Memory B cell (primary cell): ENCODE data around the gene DSCAM.

Experiments used
- ATAC-seq: fragments of 150-1000 bp; cut with Tn5 transposase; 2 replicates; pipeline ENCODE4 v1.10.0; 2021; ENCODE audit warnings: low read depth, mild to moderate bottlenecking, moderate library complexity
- DNase-seq, 2 donors: peaks; one replicate each; pipeline ENCODE4 v3.0.0; 2022; ENCODE audit warnings: low spot score in 2 of 2
- H3K27ac Mint-ChIP-seq: one replicate; pipeline ENCODE4 v1.8.0; 2022; ENCODE audit warnings: mild to moderate bottlenecking, moderate library complexity, mixed read lengths
- H3K27me3 Mint-ChIP-seq: one replicate; pipeline ENCODE4 v1.8.0; 2022; ENCODE audit warnings: mixed read lengths
- H3K36me3 Mint-ChIP-seq: one replicate; pipeline ENCODE4 v1.8.0; 2022; ENCODE audit warnings: mild to moderate bottlenecking, mixed read lengths
- H3K4me1 Mint-ChIP-seq: one replicate; pipeline ENCODE4 v1.8.0; 2022; ENCODE audit warnings: mixed read lengths
- H3K4me3 Mint-ChIP-seq: one replicate; pipeline ENCODE4 v1.8.0; 2022; ENCODE audit warnings: mild to moderate bottlenecking, moderate library complexity, mixed read lengths
- H3K9me3 Mint-ChIP-seq: one replicate; pipeline ENCODE4 v1.8.0; 2022; ENCODE audit warnings: mixed read lengths

Gene DSCAM

DNA sequence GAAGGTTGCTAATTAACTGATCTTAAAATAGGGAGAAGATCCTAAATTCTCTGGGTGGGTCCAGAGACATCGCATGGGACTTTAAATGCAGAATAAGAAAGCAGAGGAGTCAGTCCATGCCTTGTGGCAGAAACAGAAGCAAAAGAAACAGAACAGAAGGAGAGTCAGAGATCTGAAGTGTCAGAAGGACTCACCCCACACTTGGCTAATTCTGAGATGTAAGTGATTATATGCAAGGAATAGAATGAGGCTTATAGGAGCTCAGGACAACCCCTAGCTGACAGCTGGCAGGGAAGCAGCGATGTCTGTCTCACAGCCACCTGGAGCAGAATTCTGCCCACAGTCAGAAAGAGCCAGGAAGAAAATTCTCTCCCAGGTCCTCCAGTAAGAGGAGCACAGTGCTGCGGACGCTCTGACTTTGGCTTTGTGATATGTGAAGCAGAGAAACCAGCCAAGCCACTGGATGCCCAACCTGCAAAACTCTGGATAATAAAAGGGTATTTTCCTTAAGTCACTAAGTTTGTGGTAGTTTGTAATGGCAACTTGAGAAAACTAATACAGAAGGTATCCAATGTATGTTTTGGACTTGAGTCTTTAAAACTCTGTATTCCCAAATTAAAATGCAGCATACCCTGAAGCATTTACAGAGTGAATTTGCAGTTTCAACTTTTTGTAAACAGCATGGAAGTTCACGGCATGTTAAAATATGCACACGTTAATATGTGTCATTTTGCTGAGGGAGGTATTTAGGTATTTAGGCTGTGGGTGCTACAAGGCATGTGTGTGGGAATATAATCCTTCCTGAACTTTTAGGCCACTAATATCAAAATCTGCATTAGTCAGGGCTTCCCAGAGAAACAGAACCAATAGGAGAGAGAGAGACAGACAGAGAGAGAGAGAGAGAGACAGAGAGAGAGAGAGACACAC, 591.2 kb downstream of the DSCAM start:
- ATAC-seq (no peak), DNase-seq (no peak)
- no peaks in the 10 kb centered on the region for H3K4me1 Mint-ChIP-seq
- peaks cover 9% of the 10 kb centered on the region for H3K9me3 Mint-ChIP-seq
- no peak overlapping the region for H3K27ac Mint-ChIP-seq
- H3K27me3 Mint-ChIP-seq = no peaks in the 10 kb centered on the region
- H3K36me3 Mint-ChIP-seq = no peaks in the 10 kb centered on the region
- no peak overlapping the region for H3K4me3 Mint-ChIP-seq

DNA sequence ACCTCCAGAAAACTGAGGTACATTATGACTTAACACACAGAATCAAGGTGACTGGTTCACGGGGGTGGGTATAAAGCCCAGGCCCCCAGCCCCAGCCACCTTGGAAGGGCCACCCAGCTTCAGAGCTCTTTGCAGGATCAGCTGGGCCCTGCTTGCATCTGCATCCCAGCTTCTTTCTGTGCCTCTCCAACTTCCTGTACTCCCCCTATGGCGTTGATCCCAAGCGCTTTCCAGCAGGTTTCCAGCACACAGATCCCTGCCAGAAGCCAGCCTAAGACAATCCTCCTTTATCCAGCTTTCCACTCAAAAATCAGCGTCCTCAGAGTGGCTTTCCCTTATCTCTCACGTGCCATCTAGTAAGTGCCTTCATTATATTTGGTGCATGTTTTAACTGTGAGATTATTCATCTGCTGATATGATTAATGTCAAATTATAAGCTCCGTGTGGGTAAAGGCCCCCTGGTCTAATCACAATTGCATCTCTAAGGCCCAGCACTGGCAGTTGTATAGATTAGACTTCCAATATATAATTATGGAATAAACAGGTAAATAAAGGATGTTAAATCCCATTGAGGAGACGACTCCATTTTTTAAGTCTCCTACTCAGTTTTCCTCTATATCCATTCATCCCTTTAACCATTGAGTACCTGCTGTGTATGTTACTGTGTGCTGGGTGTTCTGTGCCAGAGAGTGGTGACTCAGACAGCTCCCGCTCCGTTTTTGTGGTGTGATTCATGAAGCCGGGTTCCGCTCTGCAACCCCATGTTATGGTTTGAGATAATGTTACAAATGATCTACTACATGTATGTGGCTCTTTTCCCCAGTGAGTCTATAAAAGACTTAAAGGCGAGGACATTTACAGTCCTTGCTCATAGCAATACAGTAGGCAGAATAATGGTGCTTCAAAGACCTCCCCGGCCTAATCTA, 592.2 kb downstream of the DSCAM start:
- Mint-ChIP-seq H3K27ac (no peak overlapping the region), H3K27me3 (no peaks in the 10 kb centered on the region), H3K9me3 (peaks cover 9% of the 10 kb centered on the region), H3K4me3 (no peak overlapping the region), H3K4me1 (no peaks in the 10 kb centered on the region), H3K36me3 (no peaks in the 10 kb centered on the region)
- DNase-seq = no peak
- ATAC-seq = no peak

DNA sequence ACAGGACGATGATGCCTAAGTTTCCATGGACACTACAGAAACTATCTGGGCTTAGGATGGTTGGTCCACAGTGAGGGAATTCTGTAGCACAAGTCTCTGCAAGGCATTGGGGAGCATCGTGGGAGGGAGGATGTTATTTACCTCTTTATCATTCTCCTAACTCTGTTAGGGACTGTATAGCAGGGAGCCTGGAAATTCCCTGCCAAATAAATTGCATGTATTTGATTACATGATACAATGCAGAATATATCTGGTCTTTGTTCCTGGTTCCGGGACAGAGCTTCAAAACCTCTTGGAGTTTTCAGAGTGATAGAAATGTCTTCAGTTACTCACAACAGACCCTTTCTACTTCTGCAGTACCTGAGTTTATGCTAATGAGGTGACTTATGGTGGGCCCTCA, 593.8 kb downstream of the DSCAM start:
- no peak for DNase-seq
- Mint-ChIP-seq H3K9me3 (peaks cover 16% of the 10 kb centered on the region), H3K4me1 (no peaks in the 10 kb centered on the region), H3K27me3 (no peaks in the 10 kb centered on the region), H3K27ac (no peak overlapping the region), H3K36me3 (no peaks in the 10 kb centered on the region), H3K4me3 (no peak overlapping the region)
- ATAC-seq = no peak

DNA sequence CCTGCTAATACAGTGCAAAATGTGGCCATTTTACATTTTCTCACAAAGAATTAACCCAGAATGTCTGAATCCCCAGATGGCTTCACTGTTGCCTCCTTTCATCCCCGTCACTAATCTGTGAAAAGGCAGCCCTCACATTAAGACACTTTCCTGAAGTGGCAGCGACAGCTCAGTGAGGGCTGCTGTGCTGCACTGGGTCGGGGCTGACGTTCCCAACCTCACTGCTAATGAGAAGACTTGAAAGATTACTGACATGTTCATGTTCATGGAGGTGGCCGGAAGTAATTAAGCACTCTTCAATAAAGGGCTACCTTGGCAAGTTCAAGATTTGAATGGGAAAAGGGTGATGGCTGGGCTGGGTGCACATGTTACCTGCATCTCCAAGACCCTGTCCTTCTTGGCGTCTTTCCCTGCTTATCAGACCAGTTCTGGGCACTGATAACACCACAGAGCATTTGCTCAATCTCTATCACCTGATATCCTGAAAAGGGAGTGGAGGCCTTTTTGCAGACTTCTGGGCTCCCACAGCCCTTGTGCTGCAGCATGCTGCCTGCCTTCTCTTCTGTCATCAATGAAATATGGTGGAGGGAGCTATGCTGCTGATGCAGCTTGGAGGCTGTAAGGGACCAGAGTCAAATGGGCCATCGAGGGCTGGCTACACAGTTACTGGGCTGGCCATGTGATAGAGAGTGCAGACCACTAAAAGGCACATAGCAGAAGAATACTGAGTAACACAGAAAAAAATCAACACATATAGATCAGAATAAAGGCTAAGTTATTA, 596.3 kb downstream of the DSCAM start:
- no peak overlapping the region for H3K27ac Mint-ChIP-seq
- no peak for DNase-seq
- H3K4me3 Mint-ChIP-seq = no peak overlapping the region
- no peaks in the 10 kb centered on the region for H3K27me3 Mint-ChIP-seq
- no peak for ATAC-seq
- no peaks in the 10 kb centered on the region for H3K4me1 Mint-ChIP-seq
- H3K36me3 Mint-ChIP-seq = no peaks in the 10 kb centered on the region
- peaks cover 17% of the 10 kb centered on the region for H3K9me3 Mint-ChIP-seq

DNA sequence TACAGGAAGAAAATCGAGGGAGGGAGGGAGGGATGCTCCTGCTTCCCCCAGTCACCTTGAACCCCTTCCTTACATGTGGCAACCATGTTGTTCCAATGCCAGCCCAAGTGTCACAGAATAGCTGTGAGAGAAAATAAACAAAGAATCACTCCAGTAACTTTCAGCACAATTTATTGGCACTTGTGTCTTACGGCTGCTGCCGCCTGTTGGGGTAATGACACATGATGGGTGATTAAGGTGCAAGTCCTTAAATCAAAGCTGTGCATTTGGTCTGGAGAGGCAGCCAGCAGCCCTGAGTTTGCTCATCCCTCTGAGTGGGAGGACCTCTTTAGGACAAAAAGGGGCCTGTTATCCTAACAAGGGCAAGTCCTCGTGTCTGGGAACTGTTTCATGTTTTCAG, 602.0 kb downstream of the DSCAM start:
- no peak overlapping the region for H3K4me3 Mint-ChIP-seq
- H3K36me3 Mint-ChIP-seq = no peaks in the 10 kb centered on the region
- peaks cover 10% of the 10 kb centered on the region for H3K9me3 Mint-ChIP-seq
- H3K27ac Mint-ChIP-seq = no peak overlapping the region
- no peak for DNase-seq
- H3K4me1 Mint-ChIP-seq = no peaks in the 10 kb centered on the region
- H3K27me3 Mint-ChIP-seq = no peaks in the 10 kb centered on the region
- ATAC-seq = no peak

DNA sequence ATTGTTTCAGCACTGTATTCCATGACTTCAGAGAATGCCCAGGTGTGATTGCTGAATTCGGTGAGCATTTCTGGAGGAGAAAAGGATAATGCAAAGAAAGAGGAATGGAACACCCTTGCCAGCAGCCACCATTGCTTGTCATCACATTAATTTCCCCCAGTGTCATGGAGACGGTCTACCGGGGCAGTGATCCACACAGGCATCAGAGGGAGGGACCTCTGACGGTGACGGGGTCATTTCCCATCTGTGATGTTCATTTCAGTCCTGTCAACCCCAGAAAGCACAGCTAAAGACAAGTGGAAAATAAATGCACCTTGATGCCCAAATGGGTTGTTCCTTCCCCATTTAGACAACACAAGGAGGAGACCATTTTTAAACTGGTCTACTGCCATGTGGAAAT, 603.3 kb downstream of the DSCAM start:
- H3K36me3 Mint-ChIP-seq = no peaks in the 10 kb centered on the region

DNA sequence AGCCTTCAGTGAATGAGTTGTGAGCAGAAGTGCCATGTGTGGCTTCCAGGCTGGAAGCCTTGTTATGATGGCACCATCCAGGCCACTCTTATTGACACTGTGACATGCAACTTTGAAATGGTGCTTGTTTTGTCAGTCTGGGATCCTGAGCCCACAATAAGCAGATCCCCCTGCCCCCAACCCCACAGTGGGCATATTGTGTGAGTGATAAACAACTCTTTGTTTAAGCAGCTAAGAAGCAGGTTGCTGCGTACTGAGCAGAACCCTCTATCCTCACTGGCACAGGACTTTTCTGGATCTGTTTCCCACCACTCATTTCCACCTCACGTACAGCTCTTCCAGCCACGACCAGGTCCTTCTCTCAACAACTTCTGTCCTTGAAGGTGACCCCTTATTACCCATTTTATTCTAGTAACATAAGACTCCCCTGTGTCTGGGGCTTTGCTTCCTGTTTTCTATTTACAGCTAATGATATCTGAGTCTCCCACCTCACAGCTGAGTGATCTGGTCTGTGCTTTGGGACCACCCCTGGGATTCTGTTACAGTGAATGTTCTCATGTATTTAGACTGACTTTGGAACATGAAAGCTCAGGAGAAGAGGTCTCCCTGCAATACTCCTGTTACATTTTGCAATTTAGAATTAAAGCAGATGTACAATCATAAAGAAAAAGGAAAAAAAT, 604.2 kb downstream of the DSCAM start:
- H3K9me3 Mint-ChIP-seq = peaks cover 1% of the 10 kb centered on the region
- H3K4me1 Mint-ChIP-seq = no peaks in the 10 kb centered on the region
- H3K36me3 Mint-ChIP-seq = no peaks in the 10 kb centered on the region
- no peaks in the 10 kb centered on the region for H3K27me3 Mint-ChIP-seq
- no peak for DNase-seq
- H3K4me3 Mint-ChIP-seq = no peak overlapping the region
- no peak for ATAC-seq
- no peak overlapping the region for H3K27ac Mint-ChIP-seq

More for the DNA sequence above, 603.3 kb downstream of the DSCAM start:
- no peak for ATAC-seq
- Mint-ChIP-seq H3K4me1 (no peaks in the 10 kb centered on the region), H3K4me3 (no peak overlapping the region), H3K9me3 (peaks cover 5% of the 10 kb centered on the region), H3K27ac (no peak overlapping the region), H3K27me3 (no peaks in the 10 kb centered on the region)
- DNase-seq = no peak

DNA sequence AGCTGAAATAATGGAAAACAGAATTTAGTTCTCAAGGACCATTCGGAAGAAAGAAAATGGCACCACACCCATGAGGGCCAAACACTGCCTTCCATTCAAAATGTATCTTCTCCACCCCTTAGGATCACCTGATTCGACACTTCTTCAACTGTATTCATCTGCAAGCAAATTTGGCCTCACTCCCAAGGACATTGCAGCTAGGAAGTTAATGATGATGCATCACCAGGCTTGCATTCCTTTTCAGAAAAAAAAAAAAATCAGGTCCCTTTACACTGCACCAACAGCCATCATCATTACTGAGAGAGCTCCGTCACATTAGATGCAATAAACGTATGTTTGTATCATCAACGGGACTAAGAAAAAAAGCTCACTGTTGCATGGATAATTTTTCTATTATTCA, 611.4 kb downstream of the DSCAM start:
- H3K36me3 Mint-ChIP-seq = no peaks in the 10 kb centered on the region
- H3K4me3 Mint-ChIP-seq = no peak overlapping the region
- ATAC-seq = no peak
- H3K27me3 Mint-ChIP-seq = peaks cover 2% of the 10 kb centered on the region
- no peaks in the 10 kb centered on the region for H3K4me1 Mint-ChIP-seq
- H3K27ac Mint-ChIP-seq = no peak overlapping the region
- H3K9me3 Mint-ChIP-seq = no peaks in the 10 kb centered on the region
- DNase-seq = no peak

DNA sequence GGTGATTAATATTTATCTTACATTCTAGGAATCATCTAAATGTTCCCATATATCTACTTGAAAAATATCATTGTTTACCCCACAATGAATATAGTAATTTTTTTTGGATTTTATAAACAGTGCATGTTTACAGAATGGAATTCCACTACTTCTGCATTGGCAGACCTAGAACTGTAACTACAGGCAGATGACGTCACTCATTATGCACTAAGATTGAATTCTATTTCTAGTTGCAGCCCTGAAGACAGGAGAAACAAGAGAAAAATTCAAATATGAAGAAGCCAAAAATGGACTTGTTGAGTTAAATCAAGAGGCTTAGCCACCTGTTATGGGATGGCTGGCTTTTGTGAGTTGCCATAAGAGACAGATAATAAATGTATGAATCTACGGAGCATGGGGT, 615.0 kb downstream of the DSCAM start:
- Mint-ChIP-seq H3K27ac (no peak overlapping the region), H3K36me3 (no peaks in the 10 kb centered on the region), H3K27me3 (peaks cover 2% of the 10 kb centered on the region), H3K4me3 (no peak overlapping the region), H3K4me1 (no peaks in the 10 kb centered on the region), H3K9me3 (peaks cover 3% of the 10 kb centered on the region)
- ATAC-seq (no peak), DNase-seq (no peak)

DNA sequence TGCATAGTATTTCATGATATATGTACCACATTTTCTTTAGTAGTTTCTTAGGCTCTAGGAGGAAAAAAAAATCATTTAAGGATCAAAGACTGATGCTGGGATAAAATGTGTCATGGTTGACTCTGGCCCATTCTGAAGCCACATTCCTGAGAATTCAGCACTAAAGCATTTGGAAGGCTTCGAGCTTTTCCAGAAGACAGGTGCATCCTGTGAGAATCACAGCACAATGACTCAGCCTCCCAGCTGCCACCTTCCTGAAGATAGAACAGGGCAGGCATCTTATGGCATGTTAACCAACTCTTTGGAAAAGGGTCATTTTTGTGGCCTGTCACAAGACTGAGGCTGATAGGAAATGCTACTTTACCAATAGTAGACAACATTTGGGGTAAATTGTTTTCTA, 619.9 kb downstream of the DSCAM start:
- ATAC-seq (no peak), DNase-seq (no peak)
- Mint-ChIP-seq H3K9me3 (peaks cover 4% of the 10 kb centered on the region), H3K36me3 (no peaks in the 10 kb centered on the region), H3K27ac (no peak overlapping the region), H3K4me3 (no peak overlapping the region), H3K4me1 (no peaks in the 10 kb centered on the region), H3K27me3 (no peaks in the 10 kb centered on the region)

DNA sequence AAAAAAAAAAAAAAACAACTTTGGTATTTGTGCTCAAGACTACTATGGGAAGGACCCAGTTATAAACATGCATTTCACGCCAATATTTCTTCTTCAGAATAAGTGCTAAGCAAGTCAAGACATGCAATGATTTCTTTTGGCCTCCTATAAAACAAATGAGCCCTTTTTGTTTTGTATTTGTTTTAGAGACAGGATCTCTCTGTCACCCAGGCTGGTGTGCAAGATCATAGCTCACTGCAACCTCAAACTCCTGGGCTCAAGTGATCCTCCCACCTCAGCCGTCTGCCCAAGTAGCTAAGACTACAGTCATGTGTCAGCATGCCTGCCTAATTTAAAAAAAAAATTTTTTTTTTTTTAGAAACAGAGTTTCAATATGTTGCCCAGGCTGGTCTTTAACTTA, 631.0 kb downstream of the DSCAM start:
- ATAC-seq = no peak
- no peak for DNase-seq
- Mint-ChIP-seq H3K9me3 (peaks cover 1% of the 10 kb centered on the region), H3K27ac (no peak overlapping the region), H3K36me3 (no peaks in the 10 kb centered on the region), H3K4me1 (no peaks in the 10 kb centered on the region), H3K27me3 (no peaks in the 10 kb centered on the region), H3K4me3 (no peak overlapping the region)

DNA sequence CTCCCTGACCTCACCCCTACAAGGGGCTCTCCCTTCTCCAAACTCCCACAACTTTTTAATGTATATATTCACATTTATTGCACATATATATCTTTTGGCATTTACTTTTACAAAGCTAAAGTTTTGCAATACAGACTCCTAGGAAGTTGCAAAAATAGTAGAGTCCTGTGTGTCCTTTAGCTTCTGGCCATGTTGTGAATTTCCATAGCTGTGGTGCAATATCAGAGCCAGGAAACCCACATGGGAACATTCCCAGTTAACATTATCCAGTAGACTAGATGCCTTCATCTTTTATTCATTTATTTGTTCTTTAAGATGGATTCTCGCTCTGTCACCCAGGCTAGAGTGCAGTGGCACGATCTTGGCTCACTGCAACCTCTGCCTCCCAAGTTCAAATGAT, 636.7 kb downstream of the DSCAM start:
- no peak overlapping the region for H3K27ac Mint-ChIP-seq
- no peak overlapping the region for H3K4me3 Mint-ChIP-seq
- no peaks in the 10 kb centered on the region for H3K4me1 Mint-ChIP-seq
- no peaks in the 10 kb centered on the region for H3K36me3 Mint-ChIP-seq
- peaks cover 2% of the 10 kb centered on the region for H3K9me3 Mint-ChIP-seq
- no peaks in the 10 kb centered on the region for H3K27me3 Mint-ChIP-seq
- no peak for DNase-seq
- ATAC-seq = no peak

DNA sequence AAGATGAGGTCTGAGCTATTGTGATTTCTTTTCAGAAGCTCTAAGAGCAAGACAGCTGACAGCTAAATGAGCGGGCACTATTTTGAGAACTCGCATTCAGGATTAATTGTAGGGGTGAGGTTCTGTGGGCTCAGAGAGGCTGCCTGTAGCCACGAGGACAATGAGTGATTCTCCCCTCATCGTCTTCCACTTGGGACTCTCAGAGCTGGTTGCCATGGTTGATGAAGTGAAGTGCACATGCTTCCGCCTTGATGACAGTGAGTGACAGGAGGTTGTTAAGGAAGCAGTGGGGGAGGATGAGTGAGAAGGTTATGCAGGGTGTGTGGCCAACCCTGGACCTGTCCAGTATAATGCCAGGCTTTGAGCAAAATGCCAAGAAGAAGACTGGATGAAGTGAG, 638.0 kb downstream of the DSCAM start:
- Mint-ChIP-seq H3K36me3 (no peaks in the 10 kb centered on the region), H3K27ac (no peak overlapping the region), H3K27me3 (no peaks in the 10 kb centered on the region), H3K4me3 (no peak overlapping the region), H3K4me1 (no peaks in the 10 kb centered on the region), H3K9me3 (peaks cover 2% of the 10 kb centered on the region)
- DNase-seq (no peak), ATAC-seq (no peak)
